IPS-NIHi7 (cell line): ENCODE measurements around the gene ELAVL4.

Experiments used
- DNase-seq: peaks from one replicate; pipeline ENCODE4 v3.0.0; 2012; ENCODE audit warnings: mixed read lengths; ENCODE audit errors: extremely low spot score

Gene ELAVL4

DNA sequence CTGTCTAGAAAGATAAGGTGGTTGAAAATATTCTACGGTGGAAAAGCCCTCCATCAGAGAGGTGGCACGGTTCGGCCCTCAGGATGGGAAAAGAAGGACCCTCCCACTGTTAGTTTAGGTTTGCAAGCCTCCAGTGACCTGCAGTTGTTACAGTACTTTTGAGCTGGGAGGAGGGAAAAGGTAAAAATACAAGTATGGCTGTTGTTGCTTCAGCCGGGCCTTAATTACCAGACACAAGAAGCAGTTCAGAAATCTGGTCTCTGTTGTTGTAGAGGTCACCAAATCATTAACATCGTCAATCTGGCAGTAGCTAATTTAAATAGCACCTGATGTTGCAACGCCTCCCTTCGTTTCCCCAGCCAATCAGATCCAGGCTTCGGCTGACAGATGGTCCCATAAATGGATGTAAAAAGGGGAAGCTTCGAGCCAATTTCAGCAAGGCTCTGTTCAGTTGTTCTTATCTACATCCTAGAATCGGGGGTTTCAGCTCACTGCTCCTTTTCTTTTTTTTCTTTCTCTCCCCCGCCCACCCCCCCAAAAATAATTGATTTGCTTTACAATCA lies at the start of gene ELAVL4:
TSS of gene ELAVL4 (plus strand) at position 424 of the 563 bp plus-strand sequence. CDS start 270 bp downstream, outside the sequence.
- no peak for DNase-seq

DNA sequence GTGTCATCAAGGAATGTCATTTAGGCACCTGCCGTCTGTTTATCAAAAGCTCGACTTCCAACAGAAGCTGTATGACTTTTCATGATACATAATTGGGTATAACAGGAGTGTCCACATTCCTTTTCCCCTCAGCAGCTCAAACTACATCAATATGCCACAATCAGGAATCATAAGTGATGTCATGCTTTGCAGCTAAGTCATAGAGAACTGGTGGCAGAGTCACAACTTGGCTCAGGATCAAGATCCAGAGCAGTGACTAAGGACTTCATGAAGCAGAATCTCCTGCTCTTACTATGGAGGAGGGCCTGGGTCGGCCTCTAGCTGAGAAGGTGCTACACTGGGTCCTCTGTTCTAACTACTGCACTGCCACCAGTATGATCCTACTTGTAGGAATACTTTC lies 48.4 kb upstream of the ELAVL4 start:
- no peak for DNase-seq

DNA sequence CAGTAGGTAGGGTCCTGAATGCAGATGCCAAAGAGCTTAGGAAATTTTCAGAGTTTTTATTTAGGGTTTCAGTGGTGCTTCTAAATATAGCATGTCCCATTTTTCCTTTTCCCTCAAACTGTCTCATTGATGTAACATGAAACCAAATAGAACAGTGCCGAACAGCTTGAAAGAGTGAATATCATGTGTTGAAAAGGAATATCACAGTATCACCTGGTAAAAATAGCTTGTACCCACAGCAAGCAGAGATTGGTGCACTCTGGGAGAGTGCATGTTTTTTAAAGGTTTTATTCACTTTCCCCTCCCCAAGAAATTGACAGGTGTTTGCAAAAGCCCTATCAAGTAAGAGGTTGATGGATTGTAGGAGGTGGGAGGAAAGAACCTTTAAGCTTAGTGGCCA lies 41.9 kb upstream of the ELAVL4 start:
- DNase-seq = no peak

DNA sequence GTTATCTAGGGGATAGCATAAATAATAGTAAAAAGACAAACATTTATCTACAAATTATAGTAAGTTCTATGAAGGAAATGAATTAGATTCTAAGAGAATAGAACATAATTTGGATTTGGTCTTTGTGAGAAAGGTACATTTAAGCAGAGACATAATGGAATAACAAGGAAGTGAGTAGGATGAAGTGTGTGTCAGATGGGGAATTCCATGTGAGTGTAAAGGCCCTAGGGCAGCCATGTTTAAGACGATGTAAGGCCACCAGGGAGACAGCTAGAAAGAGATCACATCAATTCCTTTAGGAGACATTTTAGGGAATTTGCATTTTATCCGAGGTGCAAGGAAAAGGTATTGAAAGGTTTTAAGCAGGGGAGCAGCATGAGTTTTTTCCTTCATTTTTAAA lies 33.8 kb upstream of the ELAVL4 start:
- no peak for DNase-seq

DNA sequence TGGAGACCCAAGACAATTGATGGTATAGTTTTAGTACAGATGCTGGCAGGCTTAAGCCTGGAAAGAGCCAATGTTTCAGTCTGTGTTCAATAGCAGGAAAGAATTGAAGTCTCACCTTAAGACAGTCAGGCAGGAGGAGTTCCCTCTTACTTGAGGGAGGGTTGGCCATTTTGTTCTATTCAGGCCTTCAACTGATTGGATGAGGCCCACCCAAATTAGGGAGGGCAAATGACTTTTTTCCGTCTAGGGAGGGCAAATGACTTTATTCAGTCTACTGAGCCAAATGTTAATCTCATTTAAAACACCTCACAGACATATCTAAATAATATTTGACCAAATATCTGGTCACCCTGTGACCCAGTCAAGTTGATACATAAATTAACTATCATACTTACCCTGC lies 31.4 kb upstream of the ELAVL4 start:
- no peak for DNase-seq

DNA sequence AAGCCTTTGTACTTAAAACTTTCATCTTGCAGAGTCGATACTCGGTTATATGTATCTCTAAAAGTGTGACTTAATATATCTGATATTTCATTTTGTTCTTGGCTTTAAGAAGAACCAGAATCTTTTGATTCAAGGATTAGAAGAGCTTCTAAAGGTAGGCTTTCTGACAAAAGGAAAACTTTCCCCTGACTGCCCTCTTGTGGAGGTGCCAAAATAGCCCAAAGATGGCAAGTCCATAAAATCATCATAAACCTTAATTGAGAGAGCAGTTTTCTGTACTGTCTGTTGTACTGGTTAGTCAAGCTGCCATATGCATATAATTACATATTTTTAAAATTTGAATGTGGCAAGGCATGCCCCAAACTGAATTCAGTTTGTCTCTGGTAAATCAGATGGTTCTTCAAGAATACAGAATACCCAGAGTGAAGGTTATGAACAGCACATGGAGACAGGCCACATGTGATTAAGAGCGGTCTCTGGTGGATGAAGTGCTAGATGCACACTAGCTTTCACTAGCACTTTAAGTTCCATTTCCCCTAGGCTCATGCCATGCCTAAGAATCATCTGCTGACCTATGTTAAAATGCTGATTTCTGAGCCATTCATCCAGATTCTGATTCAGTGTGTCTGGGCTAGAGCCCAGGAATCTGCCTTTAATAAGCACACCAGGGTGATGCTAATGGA lies 27.7 kb upstream of the ELAVL4 start:
- DNase-seq = peak; percentile 29

DNA sequence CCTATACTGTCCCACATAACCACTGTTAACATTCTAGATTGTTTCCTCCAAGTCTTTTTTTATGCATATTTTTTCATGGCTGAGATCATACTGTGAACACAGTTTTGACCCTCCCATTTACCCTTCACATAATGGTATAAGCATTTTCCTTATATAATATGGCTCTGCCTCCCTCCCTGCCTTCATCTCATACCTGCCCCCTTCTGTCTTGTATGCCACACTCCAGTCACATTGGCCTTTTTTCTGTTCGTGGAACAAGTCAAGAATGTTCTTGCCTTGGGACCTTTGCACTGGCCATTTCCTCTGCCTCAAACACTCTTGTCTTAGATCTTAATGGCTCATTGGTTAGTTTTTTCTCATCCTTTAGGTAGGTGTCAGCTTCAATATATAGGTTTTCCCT lies 24.3 kb upstream of the ELAVL4 start:
- no peak for DNase-seq

DNA sequence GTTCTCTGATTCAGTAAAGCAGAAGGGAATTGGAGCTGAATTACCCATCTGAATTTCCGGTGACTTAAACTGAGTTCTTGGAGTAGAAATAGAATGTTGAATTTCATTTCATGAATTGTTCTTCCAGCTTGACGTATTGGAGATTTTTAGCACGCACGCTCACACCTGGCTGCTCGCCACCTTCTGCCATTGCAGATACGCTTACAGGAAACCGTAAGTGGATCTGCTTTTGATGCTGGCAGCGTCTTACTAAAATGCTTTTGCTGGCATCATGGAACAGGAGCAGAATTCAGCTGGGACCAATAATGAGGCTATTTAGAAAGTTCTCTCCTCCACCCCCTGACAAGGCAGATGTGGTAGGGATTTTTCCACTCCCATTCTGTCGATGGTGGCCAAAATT lies 17.7 kb upstream of the ELAVL4 start:
- no peak for DNase-seq

DNA sequence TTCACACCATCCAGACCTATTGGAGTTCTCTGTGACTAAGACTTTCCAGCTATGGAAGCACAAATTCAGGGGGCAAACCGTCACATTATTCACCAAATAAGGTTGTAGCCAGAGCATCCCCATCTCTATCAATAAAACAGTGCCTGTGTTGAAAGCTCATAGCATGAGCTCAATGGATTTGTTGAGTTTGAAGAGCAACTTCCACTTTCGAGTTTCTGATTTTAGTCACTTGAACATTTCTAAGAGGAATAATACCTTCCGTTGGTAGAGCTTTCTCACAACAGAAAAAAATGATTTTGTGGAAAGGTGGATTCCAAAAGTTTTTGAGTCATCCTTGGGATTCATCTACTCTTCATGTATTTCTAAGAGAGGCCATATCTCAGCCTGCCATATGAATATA lies 13.0 kb upstream of the ELAVL4 start:
- no peak for DNase-seq

DNA sequence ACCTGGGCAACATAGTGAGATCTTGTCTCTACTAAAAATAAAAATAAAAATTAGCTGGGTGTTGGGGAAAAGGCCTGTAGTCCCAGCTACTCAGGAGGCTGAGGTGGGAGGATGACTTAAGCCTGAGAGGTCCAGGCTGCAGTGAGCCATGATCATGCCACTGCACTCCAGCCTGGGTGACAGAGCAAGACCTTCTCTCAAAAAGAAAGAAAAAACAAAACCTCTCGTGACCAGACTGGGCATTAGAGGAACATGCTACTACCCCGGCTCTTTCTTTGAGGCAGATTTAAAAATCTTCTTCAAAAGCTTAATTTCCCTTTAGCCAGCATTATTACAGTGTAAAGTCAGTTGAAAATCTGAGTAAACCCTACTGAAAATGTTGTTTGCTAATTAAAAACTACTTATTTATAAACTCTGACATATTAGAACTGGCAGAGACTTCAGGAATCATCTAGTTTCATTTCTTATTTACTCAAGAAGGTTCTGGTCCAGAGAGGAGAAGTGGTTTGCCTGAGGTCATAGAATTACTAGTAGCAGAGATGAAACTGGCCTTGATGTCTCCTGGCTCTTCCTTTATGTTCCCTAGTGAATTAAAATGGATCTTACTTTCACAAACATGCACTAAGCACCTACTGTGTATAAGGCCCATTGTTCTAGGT lies 11.6 kb upstream of the ELAVL4 start:
- no peak for DNase-seq

DNA sequence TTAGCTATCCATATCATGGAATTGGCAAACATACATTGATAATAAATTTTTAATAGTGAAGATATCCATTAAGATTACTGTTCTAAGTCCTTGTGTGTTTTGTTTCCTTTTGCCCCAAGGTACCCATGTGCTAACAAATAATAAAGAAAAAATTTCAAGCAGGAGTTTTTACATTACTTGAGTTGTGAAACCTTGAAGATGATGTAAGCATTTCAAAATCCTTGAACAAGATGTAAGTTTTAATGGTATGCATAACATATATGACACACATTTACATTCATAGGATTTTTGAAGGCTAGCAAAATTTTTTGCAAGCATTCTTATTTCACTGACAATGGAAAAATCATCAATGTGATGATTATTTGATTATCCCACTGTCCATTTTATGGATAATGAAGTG lies 10.9 kb upstream of the ELAVL4 start:
- DNase-seq = no peak

DNA sequence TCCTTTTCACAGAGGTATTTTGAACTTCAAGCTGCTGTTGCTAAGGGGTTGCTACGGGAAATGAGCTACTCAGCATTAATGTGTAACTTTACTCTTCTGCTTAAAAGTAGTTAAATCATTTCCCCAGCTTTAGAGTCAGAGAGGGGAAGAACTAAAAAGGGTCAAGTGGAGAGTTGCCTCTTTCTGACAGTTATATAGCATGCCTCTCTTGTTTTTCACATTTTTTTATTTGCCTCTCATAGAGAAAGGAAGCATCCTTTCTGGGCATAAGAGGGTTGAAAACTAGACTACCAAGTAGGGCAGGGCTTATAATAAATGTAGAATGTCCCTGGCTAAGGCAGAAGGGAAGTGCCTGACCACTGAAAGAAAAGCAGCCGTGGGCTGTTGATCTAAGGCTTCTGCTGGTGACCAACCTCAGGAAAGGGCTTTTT lies 10.1 kb upstream of the ELAVL4 start:
- DNase-seq = no peak

DNA sequence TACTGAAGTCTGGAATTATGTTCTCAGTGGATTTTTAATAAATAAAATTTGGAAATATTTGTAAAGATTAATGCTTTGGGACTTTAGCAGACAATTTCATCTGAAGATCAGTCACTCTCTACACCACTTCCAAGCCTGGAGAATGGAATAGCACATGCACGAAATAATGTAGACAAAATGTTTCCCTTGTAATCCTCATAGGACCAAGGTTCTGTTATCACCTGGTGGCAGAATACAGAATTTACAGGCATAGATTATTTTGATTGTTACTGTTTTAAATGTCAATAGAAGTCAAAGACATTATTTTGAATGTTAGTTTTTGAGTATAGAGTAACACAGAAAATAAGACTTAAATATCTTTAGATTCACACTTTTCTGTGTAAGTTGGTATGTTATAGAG lies 9.1 kb upstream of the ELAVL4 start:
- no peak for DNase-seq

DNA sequence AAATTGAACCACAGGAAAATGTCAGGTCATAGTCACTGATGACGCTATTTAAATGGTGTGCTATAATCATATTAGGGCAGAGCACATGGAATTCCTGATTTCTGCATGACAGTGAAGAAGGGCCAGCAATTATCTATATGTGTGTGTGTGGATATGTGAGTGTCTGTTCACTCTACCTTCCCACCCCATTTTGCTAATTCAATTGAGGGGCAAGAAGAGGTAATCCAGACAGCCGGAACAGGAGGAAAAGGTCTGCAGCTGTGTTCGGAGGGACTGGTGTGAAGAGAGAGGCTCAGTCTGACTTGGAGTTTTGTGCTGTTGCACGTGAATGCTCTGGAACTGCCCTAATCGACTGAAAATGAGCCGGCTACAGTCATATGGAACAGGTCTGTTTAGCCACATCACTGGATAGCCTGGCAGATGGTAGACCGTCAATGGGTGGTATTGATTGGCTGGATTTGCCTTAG lies 5.1 kb upstream of the ELAVL4 start:
- DNase-seq = no peak

DNA sequence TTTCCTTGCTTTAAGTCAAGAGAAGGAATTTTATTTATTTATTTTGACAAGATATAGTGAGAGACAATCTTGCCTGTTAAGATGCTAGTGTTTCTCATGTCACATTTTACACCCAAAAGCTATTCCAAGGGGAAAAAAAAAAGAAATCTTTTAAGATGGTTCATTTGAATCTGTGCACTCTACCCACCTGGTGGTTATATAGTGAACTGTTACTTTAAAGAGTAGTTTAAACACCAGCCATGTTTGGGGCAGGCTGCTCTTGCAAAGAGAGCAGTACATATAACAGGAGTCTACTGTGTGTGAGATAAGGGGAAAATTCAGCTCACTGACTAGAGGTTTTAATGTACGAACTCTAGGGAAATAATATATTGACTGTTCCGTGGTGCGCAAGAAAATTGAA lies 3.3 kb upstream of the ELAVL4 start:
- peak; percentile 23 for DNase-seq

DNA sequence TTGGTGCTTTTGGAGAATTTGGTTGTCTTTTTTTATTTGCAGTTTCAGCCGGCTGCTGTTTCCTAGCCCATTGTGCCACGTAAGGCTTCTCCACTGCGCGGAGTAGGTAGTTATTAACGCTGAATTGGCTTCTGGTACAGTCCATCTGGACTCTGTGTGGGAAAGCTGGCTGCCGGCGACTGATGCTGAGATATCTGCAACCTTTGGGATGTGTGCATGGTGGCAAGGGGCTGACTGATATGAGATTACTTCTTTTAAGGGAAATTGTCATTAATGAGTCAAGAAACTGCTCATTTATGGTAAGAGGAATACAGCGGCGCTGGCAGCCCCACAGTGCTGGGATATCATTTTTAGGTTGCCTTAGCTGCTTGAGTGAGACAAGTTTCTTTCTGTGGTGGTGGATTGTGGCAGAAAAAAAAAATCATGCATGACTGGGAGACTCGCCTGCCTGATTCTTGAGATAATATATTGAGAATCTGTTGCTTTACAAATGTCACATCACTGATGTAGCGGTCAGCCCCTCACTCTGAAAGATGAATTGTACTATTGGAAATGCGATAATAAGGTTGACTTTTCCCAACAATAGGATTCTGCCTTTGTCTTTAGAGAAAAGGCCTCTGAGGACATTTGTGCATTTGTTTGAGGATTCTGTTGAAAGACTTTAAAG lies 2.5 kb upstream of the ELAVL4 start:
- no peak for DNase-seq

DNA sequence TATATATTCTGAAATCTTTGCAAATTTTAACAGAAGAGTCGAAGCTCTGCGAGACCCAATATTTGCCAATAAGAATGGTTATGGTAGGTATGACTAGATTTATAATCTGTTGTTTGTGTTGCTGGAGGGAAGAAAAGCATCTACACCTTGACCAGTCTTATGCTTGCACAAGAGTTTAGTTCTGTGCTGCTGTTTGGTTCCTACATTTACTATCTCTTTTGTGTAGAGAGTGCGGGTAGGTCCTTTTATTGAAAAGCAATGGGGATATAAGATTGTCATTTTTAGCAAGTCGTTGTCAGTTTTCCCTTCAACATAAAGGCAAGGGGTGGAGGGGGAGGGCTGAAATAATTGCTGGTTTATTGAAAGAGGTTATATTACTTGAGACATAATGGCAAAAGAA lies 396 bp downstream of the ELAVL4 start:
- DNase-seq = no peak

DNA sequence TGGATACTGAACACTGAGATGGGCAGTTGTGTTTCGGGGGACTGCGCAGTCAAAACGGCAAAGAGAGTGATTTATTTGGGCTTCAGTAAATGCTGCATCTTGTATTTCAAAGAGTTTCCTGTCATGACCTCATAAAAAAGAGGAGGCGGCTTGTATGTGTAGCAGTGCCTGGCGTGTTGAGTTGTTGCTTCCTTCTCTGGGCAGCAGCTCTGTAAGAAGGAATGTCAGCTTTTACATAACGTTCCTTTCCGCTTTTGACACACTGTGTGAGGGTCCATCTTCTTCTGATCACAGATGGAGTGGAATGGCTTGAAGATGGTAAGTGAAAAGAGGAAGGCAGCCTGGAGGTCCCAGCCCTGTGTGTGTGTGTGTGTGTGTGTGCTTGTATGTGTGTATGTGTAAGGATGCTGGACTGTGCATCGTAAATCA lies 941 bp downstream of the ELAVL4 start:
- no peak for DNase-seq

DNA sequence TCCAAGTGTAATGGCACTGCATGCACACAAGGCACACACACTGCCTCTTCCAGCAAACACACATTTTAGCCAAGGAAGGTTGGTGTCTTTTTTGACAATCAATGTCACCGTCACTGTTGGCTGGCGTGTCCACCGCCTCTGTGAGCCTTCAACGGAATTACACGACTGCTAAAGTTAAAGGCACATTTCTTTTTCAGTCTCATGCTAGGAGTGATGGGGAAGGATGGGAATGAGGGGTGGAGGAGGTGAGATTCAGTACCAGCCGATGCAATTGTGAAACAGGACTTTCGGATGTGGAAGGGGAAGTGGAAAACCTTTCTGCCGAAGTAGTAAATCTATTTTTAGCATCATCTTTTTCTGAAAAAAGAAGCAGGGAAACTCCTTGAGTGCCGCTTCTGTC lies 1.4 kb downstream of the ELAVL4 start:
- DNase-seq = no peak

DNA sequence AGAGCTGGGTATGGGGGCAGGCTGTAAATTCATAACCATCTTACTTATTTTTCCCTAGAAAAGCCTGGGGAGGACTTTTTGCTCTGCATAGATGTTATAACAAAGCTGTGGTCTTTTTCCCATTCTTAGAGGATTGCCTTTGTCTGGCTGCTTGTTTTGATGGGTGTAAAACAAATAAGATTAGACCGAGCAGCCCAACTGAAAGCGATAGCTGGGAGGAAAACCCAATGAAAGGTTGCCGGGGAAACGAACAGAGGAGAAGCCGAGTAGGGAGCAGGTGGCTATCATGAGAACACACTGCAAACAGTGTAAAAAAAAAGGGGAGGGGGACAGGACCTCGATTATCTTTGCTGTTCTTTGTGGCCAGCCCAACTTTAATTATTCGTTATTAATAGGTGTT lies 1.9 kb downstream of the ELAVL4 start:
- DNase-seq = peak; percentile 11

DNA sequence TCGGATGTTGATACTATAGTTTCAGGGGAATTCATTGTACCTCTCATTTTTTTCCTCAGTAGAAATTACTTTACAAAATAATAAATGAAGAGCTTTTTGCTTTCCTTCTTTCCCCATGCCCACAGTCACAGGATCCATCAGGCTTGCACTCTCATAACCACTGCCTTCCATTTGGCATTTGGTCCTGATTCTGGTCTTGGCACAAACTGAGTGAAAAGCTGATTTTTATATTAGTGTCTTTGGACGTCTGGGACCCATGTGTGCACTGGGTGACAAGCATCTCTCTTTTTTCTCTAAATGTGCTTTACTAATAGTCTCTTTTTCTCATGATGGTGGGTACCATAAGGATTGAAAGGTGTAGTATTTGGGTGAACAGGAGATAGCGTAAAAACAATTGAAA lies 2.8 kb downstream of the ELAVL4 start:
- no peak for DNase-seq

DNA sequence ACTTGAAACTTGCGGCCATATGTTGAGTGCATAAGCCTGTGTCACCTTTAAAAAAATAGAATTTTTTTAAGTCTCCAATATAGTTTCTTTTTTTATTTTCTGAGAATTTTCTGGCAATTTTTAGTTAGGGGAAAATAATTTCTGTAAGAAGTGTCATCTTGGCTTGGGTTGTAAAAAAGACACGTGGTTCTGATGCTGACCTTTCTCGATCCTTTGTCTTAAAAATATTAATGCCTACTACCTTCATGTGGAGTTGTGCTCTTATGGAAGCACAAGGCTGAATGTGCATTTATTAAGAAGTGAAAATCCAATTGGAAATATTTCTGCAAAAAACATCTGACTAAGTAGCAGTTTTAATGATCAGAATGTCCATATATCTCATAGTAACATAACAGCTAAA lies 3.5 kb downstream of the ELAVL4 start:
- no peak for DNase-seq

DNA sequence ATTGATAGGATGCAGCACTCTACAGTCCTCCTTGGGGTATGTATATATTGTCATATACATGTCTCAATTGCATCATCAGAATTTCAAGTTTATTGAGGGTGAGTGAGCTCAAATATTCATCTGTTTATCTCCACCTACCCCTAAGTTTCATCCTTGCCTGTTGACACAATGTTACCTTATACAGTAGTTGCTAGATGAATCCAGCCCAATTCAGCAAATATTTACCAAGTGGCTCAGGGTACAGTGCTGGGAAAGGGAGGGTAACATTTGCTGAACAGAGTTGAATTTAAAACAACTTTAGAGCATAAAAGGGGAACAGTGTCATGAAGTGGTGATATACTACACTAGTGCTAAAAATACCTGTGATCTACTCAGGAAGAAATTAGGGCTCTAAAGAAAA lies 14.4 kb downstream of the ELAVL4 start:
- DNase-seq = no peak
